Measurements from ENCODE around the gene GPRIN2. TPM values are rescaled to one million over a fixed set of nuclear protein-coding genes. Genes with fewer than 3 reads are reported as not detected.

The GPRIN2 gene
- total and polyA plus RNA-seq, 4 donors: 0.09 to 1.3 (median 0.15) TPM; not detected in 1

DNA sequence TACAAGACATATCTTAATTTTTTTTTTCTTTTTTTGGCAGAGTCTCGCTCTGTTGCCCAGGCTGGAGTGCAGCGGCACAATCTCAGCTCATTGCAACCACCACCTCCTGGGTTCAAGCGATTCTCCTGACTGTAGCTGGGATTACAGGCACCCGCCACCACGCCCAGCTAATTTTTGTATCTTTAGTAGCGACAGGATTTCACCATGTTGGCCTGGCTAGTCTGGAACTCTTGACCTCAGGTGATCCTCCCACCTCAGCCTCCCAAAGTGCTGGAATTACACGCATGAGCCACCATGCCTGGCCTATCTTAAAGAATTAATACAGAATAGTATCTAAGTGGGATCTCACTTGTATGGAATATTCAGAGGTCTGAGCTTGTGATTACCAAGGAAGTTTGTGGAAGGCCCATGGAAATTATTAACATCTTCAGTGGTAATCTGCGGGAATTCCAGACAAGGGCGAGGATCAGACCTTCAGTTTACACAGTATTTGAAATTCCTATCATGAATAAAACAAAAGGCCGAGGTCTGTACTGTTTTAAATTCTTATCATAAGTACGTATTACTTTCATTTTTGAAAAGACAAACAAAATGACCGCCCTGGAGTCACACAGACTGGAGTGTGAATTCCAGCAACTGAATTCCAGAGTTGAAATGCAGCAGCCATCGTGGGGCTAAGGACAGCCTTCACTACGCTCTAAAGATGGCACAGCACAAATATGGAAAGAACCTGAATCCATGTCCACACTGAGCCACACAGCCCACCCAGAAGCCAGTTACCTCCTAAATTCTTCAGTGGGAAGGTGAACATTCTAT is 16.7 kb downstream of the GPRIN2 start:
- Histone ChIP-seq H3K4me1 (ENCODE audit: control insufficient read depth in 4 of 4, insufficient read depth in 4 of 4, low read length in 3 of 4) (peaks cover 0 to 2% (median 0%) of the 10 kb centered on the region in 4 donors), H3K36me3 (ENCODE audit: control insufficient read depth in 4 of 4, insufficient read depth in 3 of 4, low read depth in 1 of 4, low read length in 3 of 4) (no peaks in the 10 kb centered on the region), H3K27me3 (ENCODE audit: control insufficient read depth in 4 of 4, insufficient read depth in 4 of 4, low read length in 3 of 4) (peaks cover 0 to 3% (median 0%) of the 10 kb centered on the region in 4 donors), H3K4me3 (ENCODE audit: low read depth in 1 of 3, low read length in 3 of 3) (no peak overlapping the region), H3K27ac (ENCODE audit: low read depth in 1 of 2, low read length in 2 of 2) (no peak overlapping the region), H3K9me3 (ENCODE audit: control insufficient read depth in 4 of 4, low read length in 3 of 4) (no peaks in the 10 kb centered on the region), H3K9ac (ENCODE audit: low read depth in 1 of 2, low read length in 2 of 2) (no peak overlapping the region)
- TF ChIP-seq SP1 (IDR thresholded peaks at IDR 0.05): peak; percentile 39
- TF ChIP-seq HNF4A (conservative IDR thresholded peaks at IDR 0.05): no peak
- no peak for TF ChIP-seq EGR1 (IDR thresholded peaks at IDR 0.05; ENCODE audit: low read depth in 2 of 2)
- no peak for DNase-seq (ENCODE audit: low spot score)
- WGBS: 78% methylated on average over 14 of the region's 14 CpGs

DNA sequence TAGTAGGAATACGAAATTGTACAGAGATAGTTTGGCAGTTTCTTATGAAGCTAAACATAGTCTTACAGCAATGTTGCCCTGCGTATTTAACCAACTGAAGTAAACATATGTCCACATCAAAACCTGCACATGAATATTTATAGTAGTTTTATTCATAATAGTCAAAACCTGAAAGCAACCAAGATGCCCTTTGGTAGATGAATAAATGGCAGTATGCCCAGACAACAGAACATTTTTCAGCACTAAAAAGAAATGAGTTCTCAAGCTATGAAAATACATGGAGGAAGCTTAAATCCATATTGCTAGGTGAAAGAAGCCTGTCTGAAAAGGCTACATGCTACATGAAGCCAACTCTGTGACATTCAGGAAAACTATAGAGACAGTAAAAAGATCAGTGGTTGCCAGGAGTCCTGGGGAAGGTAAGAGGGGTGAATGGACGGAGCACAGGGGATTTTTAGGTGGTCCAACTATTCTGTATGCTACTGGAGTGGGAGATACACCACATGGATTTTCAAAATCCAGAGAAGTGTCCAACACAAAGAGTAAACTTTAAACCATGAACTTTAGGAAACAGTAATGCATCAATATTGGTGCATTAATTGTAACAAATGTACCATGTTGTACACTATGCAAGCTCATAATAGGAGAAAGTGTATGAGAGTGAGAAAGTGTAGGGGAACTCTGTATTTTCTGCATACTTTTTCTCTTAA is 17.6 kb downstream of the GPRIN2 start:
- Histone ChIP-seq H3K9me3 (ENCODE audit: control insufficient read depth in 4 of 4, low read length in 3 of 4) (no peaks in the 10 kb centered on the region), H3K36me3 (ENCODE audit: control insufficient read depth in 4 of 4, insufficient read depth in 3 of 4, low read depth in 1 of 4, low read length in 3 of 4) (no peaks in the 10 kb centered on the region), H3K9ac (ENCODE audit: low read depth in 1 of 2, low read length in 2 of 2) (no peak overlapping the region), H3K27ac (ENCODE audit: low read depth in 1 of 2, low read length in 2 of 2) (no peak overlapping the region), H3K4me1 (ENCODE audit: control insufficient read depth in 4 of 4, insufficient read depth in 4 of 4, low read length in 3 of 4) (peaks cover 0 to 2% (median 0%) of the 10 kb centered on the region in 4 donors), H3K4me3 (ENCODE audit: low read depth in 1 of 3, low read length in 3 of 3) (no peak overlapping the region), H3K27me3 (ENCODE audit: control insufficient read depth in 4 of 4, insufficient read depth in 4 of 4, low read length in 3 of 4) (peaks cover 0 to 3% (median 0%) of the 10 kb centered on the region in 4 donors)
- 81% methylated on average over 3 of the region's 3 CpGs for WGBS
- TF ChIP-seq JUND (IDR thresholded peaks at IDR 0.05) (no peak), HNF4A (conservative IDR thresholded peaks at IDR 0.05) (no peak), TAF1 (conservative IDR thresholded peaks at IDR 0.05) (no peak), SP1 (IDR thresholded peaks at IDR 0.05) (no peak), RAD21 (IDR thresholded peaks at IDR 0.05) (no peak), EGR1 (IDR thresholded peaks at IDR 0.05; ENCODE audit: low read depth in 2 of 2) (no peak), NR2F2 (IDR thresholded peaks at IDR 0.05) (no peak), FOXA2 (IDR thresholded peaks at IDR 0.05) (no peak), FOXA1 (IDR thresholded peaks at IDR 0.05) (no peak), YY1 (IDR thresholded peaks at IDR 0.05) (no peak), HNF4G (IDR thresholded peaks at IDR 0.05) (no peak), GABPA (IDR thresholded peaks at IDR 0.05 in 1 of 2, conservative IDR thresholded peaks at IDR 0.05 in 1 of 2) (no peak)
- TF ChIP-seq, protein P1, sequence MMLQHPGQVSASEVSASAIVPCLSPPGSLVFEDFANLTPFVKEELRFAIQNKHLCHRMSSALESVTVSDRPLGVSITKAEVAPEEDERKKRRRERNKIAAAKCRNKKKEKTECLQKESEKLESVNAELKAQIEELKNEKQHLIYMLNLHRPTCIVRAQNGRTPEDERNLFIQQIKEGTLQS (IDR thresholded peaks at IDR 0.05): no peak
- TF ChIP-seq, protein P2, sequence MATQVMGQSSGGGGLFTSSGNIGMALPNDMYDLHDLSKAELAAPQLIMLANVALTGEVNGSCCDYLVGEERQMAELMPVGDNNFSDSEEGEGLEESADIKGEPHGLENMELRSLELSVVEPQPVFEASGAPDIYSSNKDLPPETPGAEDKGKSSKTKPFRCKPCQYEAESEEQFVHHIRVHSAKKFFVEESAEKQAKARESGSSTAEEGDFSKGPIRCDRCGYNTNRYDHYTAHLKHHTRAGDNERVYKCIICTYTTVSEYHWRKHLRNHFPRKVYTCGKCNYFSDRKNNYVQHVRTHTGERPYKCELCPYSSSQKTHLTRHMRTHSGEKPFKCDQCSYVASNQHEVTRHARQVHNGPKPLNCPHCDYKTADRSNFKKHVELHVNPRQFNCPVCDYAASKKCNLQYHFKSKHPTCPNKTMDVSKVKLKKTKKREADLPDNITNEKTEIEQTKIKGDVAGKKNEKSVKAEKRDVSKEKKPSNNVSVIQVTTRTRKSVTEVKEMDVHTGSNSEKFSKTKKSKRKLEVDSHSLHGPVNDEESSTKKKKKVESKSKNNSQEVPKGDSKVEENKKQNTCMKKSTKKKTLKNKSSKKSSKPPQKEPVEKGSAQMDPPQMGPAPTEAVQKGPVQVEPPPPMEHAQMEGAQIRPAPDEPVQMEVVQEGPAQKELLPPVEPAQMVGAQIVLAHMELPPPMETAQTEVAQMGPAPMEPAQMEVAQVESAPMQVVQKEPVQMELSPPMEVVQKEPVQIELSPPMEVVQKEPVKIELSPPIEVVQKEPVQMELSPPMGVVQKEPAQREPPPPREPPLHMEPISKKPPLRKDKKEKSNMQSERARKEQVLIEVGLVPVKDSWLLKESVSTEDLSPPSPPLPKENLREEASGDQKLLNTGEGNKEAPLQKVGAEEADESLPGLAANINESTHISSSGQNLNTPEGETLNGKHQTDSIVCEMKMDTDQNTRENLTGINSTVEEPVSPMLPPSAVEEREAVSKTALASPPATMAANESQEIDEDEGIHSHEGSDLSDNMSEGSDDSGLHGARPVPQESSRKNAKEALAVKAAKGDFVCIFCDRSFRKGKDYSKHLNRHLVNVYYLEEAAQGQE (IDR thresholded peaks at IDR 0.05): no peak
- TF ChIP-seq, protein P3, sequence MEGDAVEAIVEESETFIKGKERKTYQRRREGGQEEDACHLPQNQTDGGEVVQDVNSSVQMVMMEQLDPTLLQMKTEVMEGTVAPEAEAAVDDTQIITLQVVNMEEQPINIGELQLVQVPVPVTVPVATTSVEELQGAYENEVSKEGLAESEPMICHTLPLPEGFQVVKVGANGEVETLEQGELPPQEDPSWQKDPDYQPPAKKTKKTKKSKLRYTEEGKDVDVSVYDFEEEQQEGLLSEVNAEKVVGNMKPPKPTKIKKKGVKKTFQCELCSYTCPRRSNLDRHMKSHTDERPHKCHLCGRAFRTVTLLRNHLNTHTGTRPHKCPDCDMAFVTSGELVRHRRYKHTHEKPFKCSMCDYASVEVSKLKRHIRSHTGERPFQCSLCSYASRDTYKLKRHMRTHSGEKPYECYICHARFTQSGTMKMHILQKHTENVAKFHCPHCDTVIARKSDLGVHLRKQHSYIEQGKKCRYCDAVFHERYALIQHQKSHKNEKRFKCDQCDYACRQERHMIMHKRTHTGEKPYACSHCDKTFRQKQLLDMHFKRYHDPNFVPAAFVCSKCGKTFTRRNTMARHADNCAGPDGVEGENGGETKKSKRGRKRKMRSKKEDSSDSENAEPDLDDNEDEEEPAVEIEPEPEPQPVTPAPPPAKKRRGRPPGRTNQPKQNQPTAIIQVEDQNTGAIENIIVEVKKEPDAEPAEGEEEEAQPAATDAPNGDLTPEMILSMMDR (IDR thresholded peaks at IDR 0.05; ENCODE audit: low read depth, low read length, missing input control): no peak
- TF ChIP-seq, protein P4, sequence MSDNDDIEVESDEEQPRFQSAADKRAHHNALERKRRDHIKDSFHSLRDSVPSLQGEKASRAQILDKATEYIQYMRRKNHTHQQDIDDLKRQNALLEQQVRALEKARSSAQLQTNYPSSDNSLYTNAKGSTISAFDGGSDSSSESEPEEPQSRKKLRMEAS (IDR thresholded peaks at IDR 0.05): no peak
- TF ChIP-seq, protein P5, sequence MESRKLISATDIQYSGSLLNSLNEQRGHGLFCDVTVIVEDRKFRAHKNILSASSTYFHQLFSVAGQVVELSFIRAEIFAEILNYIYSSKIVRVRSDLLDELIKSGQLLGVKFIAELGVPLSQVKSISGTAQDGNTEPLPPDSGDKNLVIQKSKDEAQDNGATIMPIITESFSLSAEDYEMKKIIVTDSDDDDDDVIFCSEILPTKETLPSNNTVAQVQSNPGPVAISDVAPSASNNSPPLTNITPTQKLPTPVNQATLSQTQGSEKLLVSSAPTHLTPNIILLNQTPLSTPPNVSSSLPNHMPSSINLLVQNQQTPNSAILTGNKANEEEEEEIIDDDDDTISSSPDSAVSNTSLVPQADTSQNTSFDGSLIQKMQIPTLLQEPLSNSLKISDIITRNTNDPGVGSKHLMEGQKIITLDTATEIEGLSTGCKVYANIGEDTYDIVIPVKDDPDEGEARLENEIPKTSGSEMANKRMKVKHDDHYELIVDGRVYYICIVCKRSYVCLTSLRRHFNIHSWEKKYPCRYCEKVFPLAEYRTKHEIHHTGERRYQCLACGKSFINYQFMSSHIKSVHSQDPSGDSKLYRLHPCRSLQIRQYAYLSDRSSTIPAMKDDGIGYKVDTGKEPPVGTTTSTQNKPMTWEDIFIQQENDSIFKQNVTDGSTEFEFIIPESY (IDR thresholded peaks at IDR 0.05): no peak
- no peak for DNase-seq (ENCODE audit: low spot score)

All from liver (tissue), 9 donors.